Measurements from ENCODE around the gene SH3BP4. TPM values are rescaled to one million over a fixed set of nuclear protein-coding genes. Genes with fewer than 3 reads are reported as not detected.

The SH3BP4 gene
- total RNA-seq, 1 donor = 121 TPM

GRCh38 chr2:234954551-234954992 lies 2.8 kb downstream of the SH3BP4 start:
- Histone ChIP-seq H3K27me3 (ENCODE audit: insufficient read depth, low read length) (no peaks in the 10 kb centered on the region), H3K27ac (ENCODE audit: low read depth, low read length) (peak overlapping the region; percentile 91), H3K4me3 (ENCODE audit: insufficient read depth, low read length) (peak overlapping the region; percentile 87), H3K36me3 (ENCODE audit: insufficient read depth, low read length) (peaks cover 17% of the 10 kb centered on the region), H3K4me2 (ENCODE audit: insufficient read depth, low read length) (peak overlapping the region; percentile 95), H3K9me3 (ENCODE audit: low read depth, low read length) (no peaks in the 10 kb centered on the region), H3K4me1 (ENCODE audit: insufficient read depth, low read length) (peaks cover 70% of the 10 kb centered on the region), H2AFZ (ENCODE audit: low read length) (no peak overlapping the region), H4K20me1 (ENCODE audit: insufficient read depth, low read length) (peaks cover 61% of the 10 kb centered on the region), H3K79me2 (ENCODE audit: insufficient read depth, low read length) (peaks cover 76% of the 10 kb centered on the region)
- DNase-seq (ENCODE audit: insufficient read length, low spot score, missing footprints) = no peak
- TF ChIP-seq CTCF (IDR thresholded peaks at IDR 0.05; ENCODE audit: extremely low read depth, low read depth, low read length) = no peak

GRCh38 chr2:234955091-234955591 lies 3.3 kb downstream of the SH3BP4 start:
- Histone ChIP-seq H3K27me3 (ENCODE audit: insufficient read depth, low read length) (no peaks in the 10 kb centered on the region), H4K20me1 (ENCODE audit: insufficient read depth, low read length) (peaks cover 66% of the 10 kb centered on the region), H3K36me3 (ENCODE audit: insufficient read depth, low read length) (peaks cover 17% of the 10 kb centered on the region), H3K27ac (ENCODE audit: low read depth, low read length) (peak overlapping the region; percentile 91), H2AFZ (ENCODE audit: low read length) (no peak overlapping the region), H3K4me1 (ENCODE audit: insufficient read depth, low read length) (peaks cover 70% of the 10 kb centered on the region), H3K4me3 (ENCODE audit: insufficient read depth, low read length) (peak overlapping the region; percentile 87), H3K79me2 (ENCODE audit: insufficient read depth, low read length) (peaks cover 82% of the 10 kb centered on the region), H3K4me2 (ENCODE audit: insufficient read depth, low read length) (peak overlapping the region; percentile 95), H3K9me3 (ENCODE audit: low read depth, low read length) (no peaks in the 10 kb centered on the region)
- TF ChIP-seq CTCF (IDR thresholded peaks at IDR 0.05; ENCODE audit: extremely low read depth, low read depth, low read length) = no peak
- no peak for DNase-seq (ENCODE audit: insufficient read length, low spot score, missing footprints)

- H2AFZ ChIP-seq (ENCODE audit: low read length) = no peak overlapping the region
- TF ChIP-seq CTCF (IDR thresholded peaks at IDR 0.05; ENCODE audit: extremely low read depth, low read depth, low read length) = no peak
- H3K79me2 ChIP-seq (ENCODE audit: insufficient read depth, low read length) = peaks cover 91% of the 10 kb centered on the region
- H3K9me3 ChIP-seq (ENCODE audit: low read depth, low read length) = no peaks in the 10 kb centered on the region
- H4K20me1 ChIP-seq (ENCODE audit: insufficient read depth, low read length) = peaks cover 75% of the 10 kb centered on the region
- peaks cover 66% of the 10 kb centered on the region for H3K4me1 ChIP-seq (ENCODE audit: insufficient read depth, low read length)
- no peaks in the 10 kb centered on the region for H3K27me3 ChIP-seq (ENCODE audit: insufficient read depth, low read length)
- H3K27ac ChIP-seq (ENCODE audit: low read depth, low read length) = no peak overlapping the region
- DNase-seq (ENCODE audit: insufficient read length, low spot score, missing footprints) = no peak
- peaks cover 17% of the 10 kb centered on the region for H3K36me3 ChIP-seq (ENCODE audit: insufficient read depth, low read length)
- H3K4me3 ChIP-seq (ENCODE audit: insufficient read depth, low read length) = no peak overlapping the region
- H3K4me2 ChIP-seq (ENCODE audit: insufficient read depth, low read length) = no peak overlapping the region
Measured at GRCh38 chr2:234955971-234956509, 4.2 kb downstream of the SH3BP4 start.

- Histone ChIP-seq H3K4me1 (ENCODE audit: insufficient read depth, low read length) (peaks cover 64% of the 10 kb centered on the region), H3K9me3 (ENCODE audit: low read depth, low read length) (no peaks in the 10 kb centered on the region), H3K79me2 (ENCODE audit: insufficient read depth, low read length) (peaks cover 100% of the 10 kb centered on the region), H3K27ac (ENCODE audit: low read depth, low read length) (peak overlapping the region; percentile 69), H3K27me3 (ENCODE audit: insufficient read depth, low read length) (no peaks in the 10 kb centered on the region), H3K4me2 (ENCODE audit: insufficient read depth, low read length) (peak overlapping the region; percentile 39), H2AFZ (ENCODE audit: low read length) (no peak overlapping the region), H3K36me3 (ENCODE audit: insufficient read depth, low read length) (peaks cover 17% of the 10 kb centered on the region), H4K20me1 (ENCODE audit: insufficient read depth, low read length) (peaks cover 81% of the 10 kb centered on the region), H3K4me3 (ENCODE audit: insufficient read depth, low read length) (no peak overlapping the region)
- DNase-seq (ENCODE audit: insufficient read length, low spot score, missing footprints) = no peak
- no peak for TF ChIP-seq CTCF (IDR thresholded peaks at IDR 0.05; ENCODE audit: extremely low read depth, low read depth, low read length)
Measured at GRCh38 chr2:234957834-234958135, 6.0 kb downstream of the SH3BP4 start.

Data from osteoblast (primary cell).